HepG2 (cell line): ENCODE results near the gene ERLIN1. TPM values are rescaled to one million over a fixed set of nuclear protein-coding genes. Genes with fewer than 3 reads are reported as not detected.

Experiments used
- FOXP1 ChIP-seq, 2 experiments: fragments of 450-650 bp in 1 of 2; IDR thresholded peaks; 2 replicates each; pipeline ENCODE4 v1.6.1; 2017 to 2018; ENCODE audit warnings: antibody characterized with exemption in 1 of 2
- NFE2L1 ChIP-seq: sonication (generic); formaldehyde crosslinking; IDR thresholded peaks from 2 replicates; pipeline ENCODE4 v1.4.0; 2020; ENCODE audit warnings: missing genetic modification reagents, mild to moderate bottlenecking, borderline replicate concordance
- PHF5A ChIP-seq: IDR thresholded peaks from one replicate; pipeline ENCODE4 v1.6.1; 2018; ENCODE audit warnings: low read depth, missing genetic modification reagents; ENCODE audit not compliant: unreplicated experiment
- RAD51 ChIP-seq: fragments of 450-650 bp; IDR thresholded peaks from 2 replicates; pipeline ENCODE4 v1.6.1; 2016; ENCODE audit warnings: borderline replicate concordance
- TOPORS ChIP-seq: sonication (generic); formaldehyde crosslinking; IDR thresholded peaks from 2 replicates; pipeline ENCODE4 v1.8.0; 2023; ENCODE audit warnings: mild to moderate bottlenecking, missing genetic modification reagents
- TRIM24 ChIP-seq: sonication (generic); formaldehyde crosslinking; IDR thresholded peaks from 2 replicates; pipeline ENCODE4 v1.8.0; 2022; ENCODE audit warnings: mild to moderate bottlenecking, missing genetic modification reagents
- ZIK1 ChIP-seq: sonication (generic); formaldehyde crosslinking; IDR thresholded peaks from 2 replicates; pipeline ENCODE4 v1.5.0; 2020; ENCODE audit warnings: mild to moderate bottlenecking, low read depth, missing genetic modification reagents, borderline replicate concordance
- ZMAT5 ChIP-seq: sonication (generic); formaldehyde crosslinking; IDR thresholded peaks from 2 replicates; pipeline ENCODE4 v1.5.0; 2020; ENCODE audit warnings: mild to moderate bottlenecking, low read depth, missing genetic modification reagents, borderline replicate concordance
- ZNF17 ChIP-seq: sonication (generic); formaldehyde crosslinking; IDR thresholded peaks from 2 replicates; pipeline ENCODE4 v1.5.0; 2020; ENCODE audit warnings: mild to moderate bottlenecking, missing genetic modification reagents
- ZNF563 ChIP-seq: sonication (generic); formaldehyde crosslinking; IDR thresholded peaks from 2 replicates; pipeline ENCODE4 v1.8.0; 2022; ENCODE audit warnings: mild to moderate bottlenecking, moderate library complexity, missing genetic modification reagents
- ZNF850 ChIP-seq: sonication (generic); formaldehyde crosslinking; conservative IDR thresholded peaks from 2 replicates; pipeline ENCODE4 v1.9.0; 2021; ENCODE audit warnings: mild to moderate bottlenecking, missing genetic modification reagents
- ZSCAN20 ChIP-seq: sonication (generic); formaldehyde crosslinking; IDR thresholded peaks from 2 replicates; pipeline ENCODE4 v1.4.0; 2020; ENCODE audit warnings: missing genetic modification reagents, mild to moderate bottlenecking, borderline replicate concordance
- polyA plus RNA-seq, 8 experiments: library from polyadenylated mRNA; depleted of rRNA in 3 of 8; stranded (reverse) in 7 of 8; unstranded in 1 of 8; fragments of >200 nt; fragmentation: Illumina TruSeq in 4 of 8; extraction: Trizol in 4 of 8; gene quantifications; 2 replicates each; pipeline versions ENCODE4 v1.2.1 to v1.2.3, GENCODE V29; 2011 to 2016; ENCODE audit warnings: low read depth in 4 of 8, missing spikeins in 1 of 8, mixed read lengths in 1 of 8; ENCODE audit not compliant: insufficient read depth in 1 of 8
- total RNA-seq, 5 experiments: library from RNA; depleted of rRNA; stranded (reverse); fragments of >200 nt; fragmentation: Illumina TruSeq; extraction: Trizol; gene quantifications; 2 replicates each; pipeline ENCODE4 v1.2.3, GENCODE V29; 2016; ENCODE audit warnings: low read depth in 1 of 5
- TF ChIP-seq, protein P1 (sequence below): sonication (generic); formaldehyde crosslinking; conservative IDR thresholded peaks from 2 replicates; pipeline ENCODE4 v1.4.0; 2020; ENCODE audit warnings: missing genetic modification reagents
- TF ChIP-seq, protein P2 (sequence below): sonication (generic); formaldehyde crosslinking; IDR thresholded peaks from 2 replicates; pipeline ENCODE4 v1.8.1; 2023; ENCODE audit warnings: mild to moderate bottlenecking, missing genetic modification reagents, borderline replicate concordance
- TF ChIP-seq, protein P3 (sequence below): sonication (generic); formaldehyde crosslinking; IDR thresholded peaks from 2 replicates; pipeline ENCODE4 v1.8.0; 2022; ENCODE audit warnings: mild to moderate bottlenecking, missing genetic modification reagents, moderate library complexity
- TF ChIP-seq, protein P4 (sequence below), 2 experiments: sonication (generic) in 1 of 2; formaldehyde crosslinking in 1 of 2; IDR thresholded peaks; 2 replicates each; pipeline versions ENCODE4 v1.6.1 to v1.9.0; 2014 to 2022; ENCODE audit warnings: antibody characterized with exemption in 1 of 2, borderline replicate concordance in 1 of 2, inconsistent platforms in 1 of 2, low read depth in 1 of 2, missing genetic modification reagents in 1 of 2
- TF ChIP-seq, protein P5 (sequence below): IDR thresholded peaks from 2 replicates; pipeline ENCODE4 v1.6.1; 2016; ENCODE audit warnings: mild to moderate bottlenecking, missing biosample characterization, missing genetic modification reagents

Gene ERLIN1
- total and polyA plus RNA-seq, 2 of the 13 experiments (the other 11 are each of a cell fraction or from before 2014, with no cell fraction given) = 56.8 to 69.3 TPM

DNA sequence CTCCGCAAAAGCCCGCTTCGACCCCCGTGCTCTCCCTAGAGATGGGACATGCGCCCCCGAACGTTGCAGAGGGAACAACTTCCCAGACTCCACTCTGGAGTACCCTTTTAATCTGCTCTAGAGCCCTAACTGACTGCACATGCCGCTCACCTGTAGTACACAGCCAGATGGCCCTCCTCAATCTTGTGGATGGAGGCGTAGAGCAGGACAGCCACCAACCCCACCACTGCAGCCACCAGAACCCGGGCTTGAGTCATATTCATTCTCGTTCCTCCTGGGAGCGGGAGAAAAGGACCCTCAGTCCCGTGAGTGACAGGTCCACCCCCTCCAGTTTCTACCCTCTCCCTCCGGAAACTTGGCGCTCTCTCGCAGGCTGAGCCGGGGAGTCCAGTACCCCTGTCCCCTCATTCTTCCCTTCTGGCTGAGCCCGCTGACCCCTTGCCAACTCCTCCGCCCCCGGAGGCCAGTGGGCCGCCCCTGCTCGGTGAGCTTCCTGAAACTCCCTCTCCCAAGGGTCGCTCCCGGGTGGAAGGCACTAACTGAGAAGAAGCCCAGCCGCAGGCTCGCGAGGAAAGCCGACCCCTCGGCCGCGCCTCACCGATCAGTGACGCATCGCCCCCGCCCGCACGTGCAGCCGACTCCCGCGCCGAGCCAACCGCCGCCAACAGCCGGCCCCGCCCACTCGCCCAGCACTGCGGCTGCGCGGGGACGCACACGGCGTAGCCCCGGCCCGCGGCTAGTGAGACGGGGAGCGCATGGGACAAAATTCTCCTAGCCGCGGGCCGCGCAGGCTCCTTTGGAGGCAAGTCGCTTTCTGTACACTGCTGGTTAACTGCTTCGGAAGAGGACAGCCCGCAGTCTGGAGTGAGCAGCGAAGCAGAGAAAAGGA, at the start of gene ERLIN1 (continued):
- TF ChIP-seq, protein P1, sequence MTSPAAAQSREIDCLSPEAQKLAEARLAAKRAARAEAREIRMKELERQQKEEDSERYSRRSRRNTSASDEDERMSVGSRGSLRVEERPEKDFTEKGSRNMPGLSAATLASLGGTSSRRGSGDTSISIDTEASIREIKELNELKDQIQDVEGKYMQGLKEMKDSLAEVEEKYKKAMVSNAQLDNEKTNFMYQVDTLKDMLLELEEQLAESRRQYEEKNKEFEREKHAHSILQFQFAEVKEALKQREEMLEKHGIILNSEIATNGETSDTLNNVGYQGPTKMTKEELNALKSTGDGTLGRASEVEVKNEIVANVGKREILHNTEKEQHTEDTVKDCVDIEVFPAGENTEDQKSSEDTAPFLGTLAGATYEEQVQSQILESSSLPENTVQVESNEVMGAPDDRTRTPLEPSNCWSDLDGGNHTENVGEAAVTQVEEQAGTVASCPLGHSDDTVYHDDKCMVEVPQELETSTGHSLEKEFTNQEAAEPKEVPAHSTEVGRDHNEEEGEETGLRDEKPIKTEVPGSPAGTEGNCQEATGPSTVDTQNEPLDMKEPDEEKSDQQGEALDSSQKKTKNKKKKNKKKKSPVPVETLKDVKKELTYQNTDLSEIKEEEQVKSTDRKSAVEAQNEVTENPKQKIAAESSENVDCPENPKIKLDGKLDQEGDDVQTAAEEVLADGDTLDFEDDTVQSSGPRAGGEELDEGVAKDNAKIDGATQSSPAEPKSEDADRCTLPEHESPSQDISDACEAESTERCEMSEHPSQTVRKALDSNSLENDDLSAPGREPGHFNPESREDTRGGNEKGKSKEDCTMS (CRISPR knock-in tag) = no peak
- TF ChIP-seq TOPORS (peak; percentile 86; the same call in 1 of the 2 replicates), ZNF563 (CRISPR knock-in tag) (peak; percentile 91), ZIK1 (peak; percentile 81; the same call in 1 of the 2 replicates), NFE2L1 (CRISPR knock-in tag) (no peak), ZNF850 (no peak; the same call in 1 of the 2 replicates), PHF5A (CRISPR knock-in tag) (peak; percentile 77), FOXP1 (IDR thresholded peaks at IDR 0.05) (no peak), FOXP1 (CRISPR knock-in tag; IDR thresholded peaks at IDR 0.05) (no peak), ZSCAN20 (CRISPR knock-in tag) (no peak; the same call in 1 of the 2 replicates), ZNF17 (peak; percentile 38; the same call in 1 of the 2 replicates), ZMAT5 (CRISPR knock-in tag) (no peak), TRIM24 (CRISPR knock-in tag) (no peak), RAD51 (no peak)
- TF ChIP-seq, protein P2, sequence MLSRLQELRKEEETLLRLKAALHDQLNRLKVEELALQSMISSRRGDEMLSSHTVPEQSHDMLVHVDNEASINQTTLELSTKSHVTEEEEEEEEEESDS (CRISPR knock-in tag) = no peak
- TF ChIP-seq, protein P3, sequence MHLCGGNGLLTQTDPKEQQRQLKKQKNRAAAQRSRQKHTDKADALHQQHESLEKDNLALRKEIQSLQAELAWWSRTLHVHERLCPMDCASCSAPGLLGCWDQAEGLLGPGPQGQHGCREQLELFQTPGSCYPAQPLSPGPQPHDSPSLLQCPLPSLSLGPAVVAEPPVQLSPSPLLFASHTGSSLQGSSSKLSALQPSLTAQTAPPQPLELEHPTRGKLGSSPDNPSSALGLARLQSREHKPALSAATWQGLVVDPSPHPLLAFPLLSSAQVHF (CRISPR knock-in tag) = peak; percentile 97
- TF ChIP-seq, protein P4, sequence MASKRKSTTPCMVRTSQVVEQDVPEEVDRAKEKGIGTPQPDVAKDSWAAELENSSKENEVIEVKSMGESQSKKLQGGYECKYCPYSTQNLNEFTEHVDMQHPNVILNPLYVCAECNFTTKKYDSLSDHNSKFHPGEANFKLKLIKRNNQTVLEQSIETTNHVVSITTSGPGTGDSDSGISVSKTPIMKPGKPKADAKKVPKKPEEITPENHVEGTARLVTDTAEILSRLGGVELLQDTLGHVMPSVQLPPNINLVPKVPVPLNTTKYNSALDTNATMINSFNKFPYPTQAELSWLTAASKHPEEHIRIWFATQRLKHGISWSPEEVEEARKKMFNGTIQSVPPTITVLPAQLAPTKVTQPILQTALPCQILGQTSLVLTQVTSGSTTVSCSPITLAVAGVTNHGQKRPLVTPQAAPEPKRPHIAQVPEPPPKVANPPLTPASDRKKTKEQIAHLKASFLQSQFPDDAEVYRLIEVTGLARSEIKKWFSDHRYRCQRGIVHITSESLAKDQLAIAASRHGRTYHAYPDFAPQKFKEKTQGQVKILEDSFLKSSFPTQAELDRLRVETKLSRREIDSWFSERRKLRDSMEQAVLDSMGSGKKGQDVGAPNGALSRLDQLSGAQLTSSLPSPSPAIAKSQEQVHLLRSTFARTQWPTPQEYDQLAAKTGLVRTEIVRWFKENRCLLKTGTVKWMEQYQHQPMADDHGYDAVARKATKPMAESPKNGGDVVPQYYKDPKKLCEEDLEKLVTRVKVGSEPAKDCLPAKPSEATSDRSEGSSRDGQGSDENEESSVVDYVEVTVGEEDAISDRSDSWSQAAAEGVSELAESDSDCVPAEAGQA (IDR thresholded peaks at IDR 0.05; ENCODE audit: low read depth) = peak; percentile 44; the same call in 1 of the 2 replicates
- TF ChIP-seq, protein P4 (CRISPR knock-in tag; IDR thresholded peaks at IDR 0.05; ENCODE audit: borderline replicate concordance) = peak; percentile 76; the same call in 1 of the 2 replicates
- TF ChIP-seq, protein P5, sequence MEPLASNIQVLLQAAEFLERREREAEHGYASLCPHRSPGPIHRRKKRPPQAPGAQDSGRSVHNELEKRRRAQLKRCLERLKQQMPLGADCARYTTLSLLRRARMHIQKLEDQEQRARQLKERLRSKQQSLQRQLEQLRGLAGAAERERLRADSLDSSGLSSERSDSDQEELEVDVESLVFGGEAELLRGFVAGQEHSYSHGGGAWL = peak; percentile 95; the same call in 1 of the 2 replicates
